Pons (tissue), 1 donor: ENCODE results near the gene PRDM16.

Source experiments
- DNase-seq: peaks from one replicate; pipeline ENCODE4 v3.0.0-alpha.2; 2016; ENCODE audit warnings: low spot score

Gene PRDM16

DNA sequence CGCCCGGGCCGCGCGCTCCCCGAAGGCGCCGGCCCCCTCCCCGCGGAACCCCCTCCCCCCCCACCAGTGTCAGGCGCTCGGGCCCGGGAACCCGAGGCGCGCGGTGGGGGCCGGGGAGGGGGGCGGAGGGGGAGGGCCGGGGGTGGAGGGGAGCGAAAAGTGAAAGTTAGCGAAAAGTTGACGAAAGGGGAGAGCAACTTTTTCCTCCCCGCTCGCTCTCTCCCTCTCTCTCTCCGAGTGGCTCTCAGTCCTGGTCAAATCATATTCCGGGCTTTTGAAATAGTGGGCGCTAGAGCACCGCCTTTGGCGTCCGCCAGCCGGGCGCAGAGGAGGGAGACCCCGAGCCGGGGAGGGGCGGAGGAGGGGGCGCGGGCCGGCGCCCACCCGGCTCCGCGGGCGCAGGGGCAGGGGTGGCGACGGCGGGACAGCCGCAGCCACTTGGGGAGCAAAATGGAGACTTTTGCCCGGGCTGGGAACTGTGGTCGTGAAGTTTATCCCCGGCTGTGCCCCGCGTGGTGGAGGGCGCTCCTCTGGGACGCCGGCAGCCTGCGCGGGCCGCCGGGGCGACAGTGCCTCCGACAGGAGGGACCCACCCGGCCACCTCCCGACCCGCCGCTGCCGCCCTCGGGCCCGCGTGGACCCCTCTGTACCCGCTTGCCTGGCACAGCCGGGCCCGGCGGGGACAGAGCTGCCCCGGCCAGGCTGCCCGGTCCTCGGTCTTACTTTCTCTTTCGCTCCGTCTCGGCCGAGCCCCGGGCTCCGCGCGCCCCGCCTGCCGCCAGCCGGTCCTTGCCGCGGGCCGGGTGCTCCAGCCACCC lies 697 bp downstream of the PRDM16 start:
- DNase-seq, result peak; percentile 55

DNA sequence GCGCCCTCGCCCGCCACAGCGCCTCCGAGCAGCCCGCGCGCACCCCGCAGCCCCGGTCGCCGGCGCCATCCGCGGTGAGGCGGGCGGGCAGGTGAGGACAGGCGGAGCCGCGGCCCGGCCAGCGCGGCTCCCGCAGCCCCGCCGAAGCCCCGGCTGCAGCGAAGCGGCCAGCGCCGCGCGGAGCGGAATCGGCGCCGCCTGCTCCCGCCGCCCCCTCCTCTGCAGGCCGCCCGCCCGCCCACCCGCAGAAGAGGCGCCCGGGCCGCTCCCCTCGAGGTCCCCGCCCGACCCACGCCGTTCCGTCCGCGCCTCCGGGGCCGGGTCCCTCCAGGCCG lies 1.3 kb downstream of the PRDM16 start:
- no peak for DNase-seq

- no peak for DNase-seq
These were observed 1.9 kb downstream of the PRDM16 start for GRCh38 chr1:3070644-3071564.

GRCh38 chr1:3071565-3072390 lies 2.8 kb downstream of the PRDM16 start:
- no peak for DNase-seq

DNA sequence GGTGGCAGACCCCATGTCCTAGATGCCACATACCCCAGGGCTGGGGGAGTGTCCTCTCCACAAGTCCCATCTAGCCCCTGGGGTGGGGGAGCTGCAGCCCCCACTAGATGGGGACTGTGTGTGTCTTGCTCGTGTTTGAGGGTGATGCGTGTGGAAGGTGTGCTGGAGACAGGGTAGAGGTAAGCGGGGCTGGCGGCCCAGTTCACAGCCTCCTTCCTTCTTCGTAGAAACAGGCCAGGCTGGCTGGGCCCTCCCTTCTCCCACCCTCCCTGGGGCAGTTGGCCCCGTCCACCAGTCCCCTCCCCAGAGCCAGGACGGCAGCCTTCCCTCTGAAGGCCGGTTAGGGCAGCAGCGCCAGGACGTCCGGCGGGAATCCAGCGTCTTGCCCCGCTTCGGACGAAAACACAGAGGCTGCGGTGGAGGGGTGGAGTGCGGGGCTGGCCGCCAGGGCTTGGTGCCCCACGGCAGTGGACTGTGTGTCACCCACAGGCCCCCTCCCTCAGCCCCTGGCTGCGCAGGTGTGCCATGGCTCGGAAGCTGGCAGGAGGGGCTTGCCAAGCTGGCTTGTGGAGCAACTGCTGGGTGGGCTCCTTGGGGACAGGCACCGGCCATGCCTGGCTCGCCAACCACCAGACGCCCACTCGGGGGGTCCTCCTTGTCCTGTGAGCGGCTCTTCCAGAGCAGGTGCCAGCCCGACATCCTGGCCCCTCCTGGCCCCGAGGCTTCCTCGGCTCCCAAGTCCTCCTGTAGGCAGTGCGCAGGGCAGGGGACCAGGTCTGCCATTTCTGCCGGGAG lies 3.6 kb downstream of the PRDM16 start:
- DNase-seq, result no peak

DNA sequence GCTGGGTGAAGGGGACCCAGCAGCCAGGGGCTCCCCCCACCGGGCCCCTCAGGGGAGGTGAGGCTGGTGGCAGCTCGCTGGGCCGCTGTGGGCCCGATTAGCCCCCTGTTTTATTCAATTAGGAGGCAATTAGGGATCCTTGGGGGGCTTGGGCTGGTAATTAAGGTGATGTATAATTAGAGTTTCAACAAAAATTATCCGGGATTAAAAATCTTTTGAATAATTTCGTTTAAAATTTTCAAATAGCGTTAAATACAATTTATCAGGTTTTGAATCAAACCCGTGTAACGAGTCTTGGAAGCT lies 4.1 kb downstream of the PRDM16 start:
- DNase-seq, result no peak

DNA sequence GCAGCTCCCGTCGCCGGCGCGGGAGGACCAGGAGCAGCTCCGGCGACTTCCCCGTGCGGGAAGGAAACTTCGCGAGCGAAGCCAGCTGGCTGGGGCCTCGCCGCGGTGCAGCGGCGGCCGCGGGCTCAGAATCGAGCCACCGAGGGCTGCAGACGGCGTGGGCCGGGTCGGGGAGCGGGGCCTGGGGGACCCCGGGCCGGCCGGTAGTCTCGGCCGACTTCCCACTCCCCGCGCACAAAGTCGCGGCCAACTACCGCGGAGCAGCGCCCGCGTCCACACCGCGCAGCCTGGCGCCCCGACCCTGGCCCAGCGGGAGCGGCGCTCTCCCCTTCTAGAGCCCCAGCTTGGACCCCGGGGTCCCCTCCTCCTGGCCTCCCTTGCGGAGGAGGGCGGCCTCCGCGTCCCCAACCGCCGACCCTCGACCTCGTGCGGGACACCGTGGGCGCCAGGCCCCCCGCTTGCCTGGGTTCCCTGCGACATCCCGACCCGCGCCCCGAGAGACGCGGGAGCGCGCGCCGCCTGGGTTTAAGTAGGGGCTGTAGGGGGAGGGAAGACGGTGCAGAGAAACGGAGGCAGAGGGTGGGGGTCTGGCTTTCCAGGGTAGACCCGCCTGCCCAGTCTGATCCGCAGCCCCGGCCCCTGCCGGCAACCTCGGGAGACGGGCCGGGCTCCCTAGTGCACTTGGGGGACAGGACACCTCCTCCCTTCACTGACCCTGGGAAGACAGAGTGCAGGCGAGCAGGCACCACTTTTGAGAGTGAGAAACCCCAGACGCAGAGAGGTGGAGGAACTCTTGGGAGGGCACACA lies 4.7 kb downstream of the PRDM16 start:
- DNase-seq, result no peak

DNA sequence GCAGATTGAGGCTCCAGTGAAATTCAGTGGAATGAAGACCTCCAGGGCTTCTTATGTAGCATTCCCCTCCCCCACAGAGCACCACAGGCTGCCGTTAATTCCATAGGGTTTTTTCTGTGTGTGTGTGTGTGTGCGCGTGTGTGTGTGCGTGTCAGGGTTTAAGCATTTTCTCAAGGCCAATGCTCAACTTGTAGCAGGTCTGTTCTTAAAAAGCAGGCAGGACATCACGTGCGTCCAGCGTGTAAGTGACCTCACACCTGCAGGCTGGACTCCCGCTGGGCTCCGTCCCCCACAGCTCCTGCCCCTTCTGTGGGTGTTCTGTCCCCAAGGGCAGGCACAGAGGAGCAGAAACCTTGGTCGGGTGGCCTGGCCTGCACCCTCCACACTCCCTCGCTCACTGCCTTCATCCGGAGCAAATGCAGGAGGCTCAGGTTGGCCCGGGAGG lies 5.3 kb downstream of the PRDM16 start:
- DNase-seq, result no peak

- DNase-seq, result no peak
These were observed 5.8 kb downstream of the PRDM16 start for GRCh38 chr1:3074800-3075199.

DNA sequence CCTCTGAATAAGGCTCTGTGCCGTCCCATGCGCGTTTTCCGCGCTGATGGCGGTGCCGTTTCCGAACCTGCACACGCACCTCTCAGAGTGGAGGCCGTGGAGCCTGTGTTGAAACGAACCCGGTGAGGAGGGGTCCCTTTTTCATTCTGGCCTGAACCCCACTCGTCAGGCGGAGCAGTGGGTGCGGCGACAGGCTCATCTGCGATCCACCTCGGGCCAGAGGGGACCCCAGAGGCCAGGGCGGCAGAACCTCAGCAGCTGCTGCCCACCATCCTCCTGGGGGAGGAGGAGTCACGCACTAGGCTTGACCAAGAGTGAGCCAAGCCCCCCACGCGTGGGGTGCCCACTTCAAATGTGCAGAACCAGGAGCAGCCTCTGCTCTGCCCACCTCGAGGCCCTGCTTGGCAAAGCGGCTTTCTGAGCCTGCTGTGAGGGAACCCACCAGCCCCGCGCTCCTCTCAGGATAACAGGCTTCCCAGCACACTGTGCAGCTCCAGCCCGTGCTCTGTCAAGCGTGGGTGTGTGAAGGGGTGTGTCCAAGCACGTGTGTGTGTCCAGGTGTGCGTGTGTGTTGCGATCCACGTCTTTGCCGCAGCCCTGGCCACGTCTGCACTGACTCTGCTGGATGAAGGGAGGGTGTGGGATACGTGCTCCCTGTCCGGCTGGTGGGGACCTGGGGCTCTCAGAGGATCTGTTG lies 6.8 kb downstream of the PRDM16 start:
- DNase-seq, result no peak

GRCh38 chr1:3076363-3076740 lies 7.3 kb downstream of the PRDM16 start:
- no peak for DNase-seq

DNA sequence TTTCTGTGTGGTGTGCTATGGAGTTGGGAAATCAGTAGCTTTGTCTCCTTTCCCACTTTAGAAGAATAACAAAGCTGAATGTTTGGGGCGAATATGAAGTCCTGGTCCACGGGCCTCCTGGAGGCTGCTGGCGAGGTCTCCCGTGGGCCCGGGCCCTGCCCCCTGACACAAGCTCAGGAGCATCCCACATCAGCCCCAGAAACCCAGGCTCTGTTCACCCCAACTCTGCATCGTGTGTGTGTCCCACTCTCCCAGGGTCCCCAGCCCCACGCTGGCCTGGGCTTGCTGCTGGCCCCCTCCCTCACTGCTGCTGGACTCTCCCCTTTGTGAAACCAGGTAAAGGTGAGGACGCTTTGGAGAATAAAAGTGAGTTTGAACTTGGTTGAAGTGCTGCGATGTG lies 8.1 kb downstream of the PRDM16 start:
- DNase-seq, result no peak

- DNase-seq, result no peak
These were observed 8.6 kb downstream of the PRDM16 start for GRCh38 chr1:3077561-3077960.

GRCh38 chr1:3078430-3078861 lies 9.4 kb downstream of the PRDM16 start:
- DNase-seq, result peak; percentile 31

- DNase-seq, result no peak
These were observed 9.9 kb downstream of the PRDM16 start for GRCh38 chr1:3078871-3079270.

DNA sequence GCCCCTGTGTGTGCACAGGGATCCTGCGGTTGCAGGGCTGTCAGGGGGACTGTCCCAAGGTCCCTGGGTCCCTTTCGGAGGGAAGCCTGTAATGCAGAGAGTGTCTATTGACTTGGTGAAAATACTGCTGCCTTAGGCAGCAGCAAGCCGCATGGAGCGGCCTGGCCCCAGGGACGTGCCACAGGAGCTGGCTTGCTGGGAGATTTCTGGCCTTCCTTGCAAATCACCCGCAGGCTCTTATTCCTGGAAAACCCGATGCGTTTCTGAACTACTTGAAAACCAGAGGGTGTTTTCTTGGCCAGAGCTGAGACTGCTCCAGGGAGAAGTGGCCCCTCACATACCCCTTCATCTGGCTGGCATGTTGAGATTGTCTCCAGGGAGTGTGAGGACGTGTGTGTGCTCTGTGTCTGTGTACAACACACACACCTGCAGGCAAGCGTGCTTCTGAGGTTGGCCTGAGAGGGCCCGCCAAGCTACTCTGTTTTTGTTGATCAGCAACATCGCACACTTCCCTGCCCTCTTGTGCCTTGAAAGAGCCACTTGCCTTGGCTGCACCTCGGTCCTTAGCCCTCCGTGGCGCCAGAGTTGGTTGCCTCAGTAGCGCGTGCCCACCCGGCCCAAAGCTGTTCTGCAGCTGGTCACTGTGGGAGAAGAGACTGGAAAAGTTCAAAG lies 10.5 kb downstream of the PRDM16 start:
- DNase-seq, result no peak

- no peak for DNase-seq
These were observed 11.3 kb downstream of the PRDM16 start for GRCh38 chr1:3080053-3080955.

DNA sequence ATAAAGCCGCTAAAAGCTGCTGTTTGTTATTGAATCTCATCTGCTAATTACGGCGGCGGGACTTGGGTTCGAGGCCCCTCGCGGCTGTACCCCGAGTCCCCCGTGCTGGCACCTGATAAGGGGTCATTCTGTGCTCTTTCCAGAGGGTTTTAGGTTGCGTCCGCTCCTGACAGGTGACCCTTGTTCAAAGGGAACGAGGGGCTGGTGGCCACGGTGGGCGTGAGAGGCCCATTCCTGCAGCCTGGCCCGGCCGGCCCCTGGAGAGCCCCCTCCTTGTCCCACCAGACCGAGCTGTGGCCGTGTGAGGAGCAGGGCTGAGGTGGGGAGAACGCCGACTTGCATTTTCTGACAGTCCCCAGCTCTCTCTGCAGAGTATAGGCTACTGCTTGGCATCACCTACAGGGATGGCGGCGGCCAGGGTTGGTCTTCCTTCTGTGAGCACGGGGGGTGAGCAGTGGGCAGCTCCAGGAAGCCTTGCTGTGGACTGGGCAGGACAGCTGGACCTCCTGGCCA lies 12.2 kb downstream of the PRDM16 start:
- DNase-seq, result no peak
